NCI-H774 (cell line): Measurements from ENCODE around the gene IGFBP7.

Experiments
- DNase-seq: peaks from one replicate; lab custom pipeline; 2025; lab: John Stamatoyannopoulos, UW

Gene IGFBP7

GRCh38 chr4:57129477-57129876 is 19.3 kb upstream of the IGFBP7 start:
- DNase-seq: no peak

- DNase-seq: no peak
Observed at GRCh38 chr4:57127361-57127760, 17.2 kb upstream of the IGFBP7 start.

- no peak for DNase-seq
Observed at GRCh38 chr4:57125996-57126395, 15.8 kb upstream of the IGFBP7 start.

GRCh38 chr4:57124145-57124544 is 14.0 kb upstream of the IGFBP7 start:
- DNase-seq: no peak

- no peak for DNase-seq
Observed at GRCh38 chr4:57122959-57123358, 12.8 kb upstream of the IGFBP7 start.

- DNase-seq: no peak
Observed at GRCh38 chr4:57119054-57119651, 9.0 kb upstream of the IGFBP7 start.

GRCh38 chr4:57117491-57117890 is 7.3 kb upstream of the IGFBP7 start:
- DNase-seq: no peak

GRCh38 chr4:57116245-57116644 is 6.1 kb upstream of the IGFBP7 start:
- DNase-seq: no peak

GRCh38 chr4:57114973-57115372 is 4.8 kb upstream of the IGFBP7 start:
- DNase-seq: no peak

GRCh38 chr4:57113870-57114269 is 3.7 kb upstream of the IGFBP7 start:
- no peak for DNase-seq

GRCh38 chr4:57110640-57111511 is 691 bp upstream of the IGFBP7 start:
- DNase-seq: no peak

- DNase-seq: no peak
Observed at GRCh38 chr4:57109411-57109846, 756 bp downstream of the IGFBP7 start.

- no peak for DNase-seq
Observed at GRCh38 chr4:57106181-57106580, 4.0 kb downstream of the IGFBP7 start.

- DNase-seq: no peak
Observed at GRCh38 chr4:57104706-57105560, 5.3 kb downstream of the IGFBP7 start.

- DNase-seq: no peak
Observed at GRCh38 chr4:57103051-57103450, 7.1 kb downstream of the IGFBP7 start.

GRCh38 chr4:57102050-57102624 is 8.0 kb downstream of the IGFBP7 start:
- DNase-seq: no peak

- no peak for DNase-seq
Observed at GRCh38 chr4:57100979-57101651, 9.1 kb downstream of the IGFBP7 start.

GRCh38 chr4:57099363-57099762 is 10.8 kb downstream of the IGFBP7 start:
- no peak for DNase-seq

GRCh38 chr4:57098941-57099340 is 11.2 kb downstream of the IGFBP7 start:
- no peak for DNase-seq

- no peak for DNase-seq
Observed at GRCh38 chr4:57098415-57098814, 11.8 kb downstream of the IGFBP7 start.

- DNase-seq: no peak
Observed at GRCh38 chr4:57097711-57098110, 12.5 kb downstream of the IGFBP7 start.

GRCh38 chr4:57095956-57096355 is 14.2 kb downstream of the IGFBP7 start:
- DNase-seq: no peak
